ENCODE data around the gene EVC.

The EVC gene

GRCh38 chr4:5795580-5795979 lies 84.6 kb downstream of the EVC start:
- no peak overlapping the region for H2AK5ac ChIP-seq (ENCODE audit: low read depth, low read length)
- H2BK12ac ChIP-seq (ENCODE audit: low read length): no peak overlapping the region
- H4K91ac ChIP-seq (ENCODE audit: low read depth, low read length, poor library complexity): no peak overlapping the region
- H3K18ac ChIP-seq (ENCODE audit: low read length): no peak overlapping the region
- no peaks in the 10 kb centered on the region for H3K79me1 ChIP-seq (ENCODE audit: low read depth, low read length)
- H3K14ac ChIP-seq (ENCODE audit: low read length): no peak overlapping the region
- no peak for DNase-seq (ENCODE audit: low spot score)
- no CpG with 5 or more reads among the region's 5 CpGs for WGBS, 2 donors (ENCODE audit: extremely low coverage in 2 of 2, insufficient read length in 2 of 2, insufficient replicate concordance in 1 of 2)
- H2BK120ac ChIP-seq (ENCODE audit: low read depth, low read length): no peak overlapping the region
- H2BK15ac ChIP-seq (ENCODE audit: low read length): no peak overlapping the region
- no peak overlapping the region for H3K4me2 ChIP-seq (ENCODE audit: insufficient read depth, low read length, poor library complexity, severe bottlenecking)
- no peak overlapping the region for H3K23ac ChIP-seq (ENCODE audit: low read depth, low read length, poor library complexity)
- H3K9me3 ChIP-seq (replicated peaks in 1 of 2; ENCODE audit: control insufficient read depth in 2 of 2, insufficient read depth in 1 of 2, low read depth in 1 of 2, low read length in 2 of 2): peaks cover 0 to 2% of the 10 kb centered on the region in 2 donors
- no peak overlapping the region for H3K27ac ChIP-seq (replicated peaks; ENCODE audit: low read length)
- H3K4me1 ChIP-seq (ENCODE audit: control insufficient read depth in 2 of 2, insufficient read depth in 1 of 2, low read depth in 1 of 2, low read length in 2 of 2): no peaks in the 10 kb centered on the region
- H2AFZ ChIP-seq (ENCODE audit: low read length): no peak overlapping the region
- no peak overlapping the region for H3K4ac ChIP-seq (ENCODE audit: low read length)
- H4K8ac ChIP-seq (ENCODE audit: low read depth, low read length): no peak overlapping the region
- no peak overlapping the region for H3K9ac ChIP-seq (ENCODE audit: low read depth, low read length, poor library complexity)
- H3K36me3 ChIP-seq (replicated peaks in 1 of 2; ENCODE audit: control insufficient read depth in 2 of 2, insufficient read depth in 2 of 2, low read length in 2 of 2): peaks cover 12 to 21% of the 10 kb centered on the region in 2 donors
- H3K27me3 ChIP-seq (ENCODE audit: control insufficient read depth in 3 of 3, insufficient read depth in 3 of 3, low read depth in 1 of 3, low read length in 3 of 3): no peaks in the 10 kb centered on the region
- no peak overlapping the region for H3K4me3 ChIP-seq (ENCODE audit: low read length in 2 of 2)
- no peak overlapping the region for H2BK5ac ChIP-seq (ENCODE audit: low read length)

- peak overlapping the region in 1 of 2 donors; percentile 22 for H3K4me3 ChIP-seq (ENCODE audit: low read length in 2 of 2)
- H2AK5ac ChIP-seq (ENCODE audit: low read depth, low read length): no peak overlapping the region
- H3K4me1 ChIP-seq (ENCODE audit: control insufficient read depth in 2 of 2, insufficient read depth in 1 of 2, low read depth in 1 of 2, low read length in 2 of 2): no peaks in the 10 kb centered on the region
- DNase-seq (ENCODE audit: low spot score): no peak
- H3K18ac ChIP-seq (ENCODE audit: low read length): no peak overlapping the region
- no peak overlapping the region for H3K4ac ChIP-seq (ENCODE audit: low read length)
- H3K9me3 ChIP-seq (replicated peaks in 1 of 2; ENCODE audit: control insufficient read depth in 2 of 2, insufficient read depth in 1 of 2, low read depth in 1 of 2, low read length in 2 of 2): peaks cover 0 to 2% of the 10 kb centered on the region in 2 donors
- H3K27me3 ChIP-seq (ENCODE audit: control insufficient read depth in 3 of 3, insufficient read depth in 3 of 3, low read depth in 1 of 3, low read length in 3 of 3): no peaks in the 10 kb centered on the region
- no peak overlapping the region for H2BK120ac ChIP-seq (ENCODE audit: low read depth, low read length)
- H3K4me2 ChIP-seq (ENCODE audit: insufficient read depth, low read length, poor library complexity, severe bottlenecking): no peak overlapping the region
- no peak overlapping the region for H2BK15ac ChIP-seq (ENCODE audit: low read length)
- peak overlapping the region; percentile 60 for H3K9ac ChIP-seq (ENCODE audit: low read depth, low read length, poor library complexity)
- H3K79me1 ChIP-seq (ENCODE audit: low read depth, low read length): no peaks in the 10 kb centered on the region
- no peak overlapping the region for H4K91ac ChIP-seq (ENCODE audit: low read depth, low read length, poor library complexity)
- peak overlapping the region; percentile 82 for H3K14ac ChIP-seq (ENCODE audit: low read length)
- peak overlapping the region; percentile 65 for H4K8ac ChIP-seq (ENCODE audit: low read depth, low read length)
- peaks cover 15 to 25% of the 10 kb centered on the region in 2 donors for H3K36me3 ChIP-seq (replicated peaks in 1 of 2; ENCODE audit: control insufficient read depth in 2 of 2, insufficient read depth in 2 of 2, low read length in 2 of 2)
- no peak overlapping the region for H3K27ac ChIP-seq (replicated peaks; ENCODE audit: low read length)
- WGBS, 2 donors (ENCODE audit: extremely low coverage in 2 of 2, insufficient read length in 2 of 2, insufficient replicate concordance in 1 of 2): no CpG with 5 or more reads among the region's 18 CpGs
- peak overlapping the region; percentile 65 for H3K23ac ChIP-seq (ENCODE audit: low read depth, low read length, poor library complexity)
- no peak overlapping the region for H2BK12ac ChIP-seq (ENCODE audit: low read length)
- peak overlapping the region; percentile 66 for H2BK5ac ChIP-seq (ENCODE audit: low read length)
- H2AFZ ChIP-seq (ENCODE audit: low read length): no peak overlapping the region
Measured at GRCh38 chr4:5796976-5797375, 86.0 kb downstream of the EVC start.

GRCh38 chr4:5797866-5798265 lies 86.9 kb downstream of the EVC start:
- Histone ChIP-seq H3K4ac (ENCODE audit: low read length) (no peak overlapping the region), H4K8ac (ENCODE audit: low read depth, low read length) (no peak overlapping the region), H2BK5ac (ENCODE audit: low read length) (no peak overlapping the region), H3K18ac (ENCODE audit: low read length) (no peak overlapping the region), H4K91ac (ENCODE audit: low read depth, low read length, poor library complexity) (no peak overlapping the region), H3K14ac (ENCODE audit: low read length) (no peak overlapping the region), H3K23ac (ENCODE audit: low read depth, low read length, poor library complexity) (no peak overlapping the region), H3K4me2 (ENCODE audit: insufficient read depth, low read length, poor library complexity, severe bottlenecking) (no peak overlapping the region), H3K27ac (replicated peaks; ENCODE audit: low read length) (no peak overlapping the region), H3K9me3 (replicated peaks in 1 of 2; ENCODE audit: control insufficient read depth in 2 of 2, insufficient read depth in 1 of 2, low read depth in 1 of 2, low read length in 2 of 2) (peaks cover 0 to 5% of the 10 kb centered on the region in 2 donors), H3K4me1 (ENCODE audit: control insufficient read depth in 2 of 2, insufficient read depth in 1 of 2, low read depth in 1 of 2, low read length in 2 of 2) (no peaks in the 10 kb centered on the region), H3K4me3 (ENCODE audit: low read length in 2 of 2) (no peak overlapping the region), H3K9ac (ENCODE audit: low read depth, low read length, poor library complexity) (no peak overlapping the region), H3K27me3 (ENCODE audit: control insufficient read depth in 3 of 3, insufficient read depth in 3 of 3, low read depth in 1 of 3, low read length in 3 of 3) (no peaks in the 10 kb centered on the region), H2BK15ac (ENCODE audit: low read length) (no peak overlapping the region), H2BK120ac (ENCODE audit: low read depth, low read length) (no peak overlapping the region), H3K79me1 (ENCODE audit: low read depth, low read length) (no peaks in the 10 kb centered on the region), H2AFZ (ENCODE audit: low read length) (no peak overlapping the region), H3K36me3 (replicated peaks in 1 of 2; ENCODE audit: control insufficient read depth in 2 of 2, insufficient read depth in 2 of 2, low read length in 2 of 2) (peaks cover 15 to 34% of the 10 kb centered on the region in 2 donors), H2AK5ac (ENCODE audit: low read depth, low read length) (no peak overlapping the region), H2BK12ac (ENCODE audit: low read length) (no peak overlapping the region)
- no peak for DNase-seq (ENCODE audit: low spot score)
- no CpG with 5 or more reads among the region's 6 CpGs for WGBS, 2 donors (ENCODE audit: extremely low coverage in 2 of 2, insufficient read length in 2 of 2, insufficient replicate concordance in 1 of 2)

GRCh38 chr4:5798462-5798861 lies 87.5 kb downstream of the EVC start:
- Histone ChIP-seq H3K9ac (ENCODE audit: low read depth, low read length, poor library complexity) (peak overlapping the region; percentile 61), H2AK5ac (ENCODE audit: low read depth, low read length) (no peak overlapping the region), H2BK12ac (ENCODE audit: low read length) (no peak overlapping the region), H3K27me3 (ENCODE audit: control insufficient read depth in 3 of 3, insufficient read depth in 3 of 3, low read depth in 1 of 3, low read length in 3 of 3) (no peaks in the 10 kb centered on the region), H3K18ac (ENCODE audit: low read length) (no peak overlapping the region), H2BK120ac (ENCODE audit: low read depth, low read length) (no peak overlapping the region), H4K91ac (ENCODE audit: low read depth, low read length, poor library complexity) (no peak overlapping the region), H2AFZ (ENCODE audit: low read length) (no peak overlapping the region), H3K27ac (replicated peaks; ENCODE audit: low read length) (no peak overlapping the region), H3K9me3 (replicated peaks in 1 of 2; ENCODE audit: control insufficient read depth in 2 of 2, insufficient read depth in 1 of 2, low read depth in 1 of 2, low read length in 2 of 2) (peaks cover 0 to 5% of the 10 kb centered on the region in 2 donors), H3K4me1 (ENCODE audit: control insufficient read depth in 2 of 2, insufficient read depth in 1 of 2, low read depth in 1 of 2, low read length in 2 of 2) (no peaks in the 10 kb centered on the region), H3K4me2 (ENCODE audit: insufficient read depth, low read length, poor library complexity, severe bottlenecking) (no peak overlapping the region), H2BK15ac (ENCODE audit: low read length) (no peak overlapping the region), H3K4ac (ENCODE audit: low read length) (no peak overlapping the region), H2BK5ac (ENCODE audit: low read length) (no peak overlapping the region), H3K23ac (ENCODE audit: low read depth, low read length, poor library complexity) (no peak overlapping the region), H4K8ac (ENCODE audit: low read depth, low read length) (no peak overlapping the region), H3K14ac (ENCODE audit: low read length) (peak overlapping the region; percentile 71), H3K4me3 (ENCODE audit: low read length in 2 of 2) (peak overlapping the region in 1 of 2 donors; percentile 19), H3K36me3 (replicated peaks in 1 of 2; ENCODE audit: control insufficient read depth in 2 of 2, insufficient read depth in 2 of 2, low read length in 2 of 2) (peaks cover 15 to 36% of the 10 kb centered on the region in 2 donors), H3K79me1 (ENCODE audit: low read depth, low read length) (no peaks in the 10 kb centered on the region)
- DNase-seq (ENCODE audit: low spot score): no peak
- no CpG with 5 or more reads among the region's 11 CpGs for WGBS, 2 donors (ENCODE audit: extremely low coverage in 2 of 2, insufficient read length in 2 of 2, insufficient replicate concordance in 1 of 2)

Data from neuronal stem cell (in vitro differentiated cells).